Stimulated activated effector memory CD8-positive, alpha-beta T cell treated with anti-CD3 and anti-CD28 coated beads, Interleukin-12 subunit alpha, Interleukin-12 subunit beta, amount 100 ng/mL, for 72 hours (primary cell): Measurements from ENCODE around the gene ZNF74.

Source experiments
- ATAC-seq: fragments of 150-1000 bp; cut with Tn5 transposase; 2 replicates; pipeline ENCODE4 v1.10.0; 2021
- DNase-seq, 2 donors: peaks; one replicate each; pipeline ENCODE4 v3.0.0; 2021 to 2022; ENCODE audit warnings: low spot score in 2 of 2
- H3K27ac Mint-ChIP-seq: one replicate; pipeline ENCODE4 v1.8.0; 2022; ENCODE audit warnings: mild to moderate bottlenecking, mixed read lengths
- H3K36me3 Mint-ChIP-seq: one replicate; pipeline ENCODE4 v1.8.0; 2022; ENCODE audit warnings: mild to moderate bottlenecking, mixed read lengths
- H3K4me1 Mint-ChIP-seq: one replicate; pipeline ENCODE4 v1.8.0; 2022; ENCODE audit warnings: mixed read lengths
- H3K4me3 Mint-ChIP-seq: one replicate; pipeline ENCODE4 v1.8.0; 2022; ENCODE audit warnings: mild to moderate bottlenecking, mixed read lengths
- H3K9me3 Mint-ChIP-seq: one replicate; pipeline ENCODE4 v1.8.0; 2022; ENCODE audit warnings: mixed read lengths

Gene ZNF74

GRCh38 chr22:20418211-20418788, 24.3 kb downstream of the ZNF74 start:
- peak; percentile 64 to 81 for DNase-seq
- Mint-ChIP-seq H3K9me3 (no peaks in the 10 kb centered on the region), H3K4me3 (peak overlapping the region; percentile 52), H3K27ac (no peak overlapping the region), H3K4me1 (no peaks in the 10 kb centered on the region), H3K36me3 (peaks cover under 1% of the 10 kb centered on the region)
- peak; percentile 82 for ATAC-seq

GRCh38 chr22:20419664-20419951, 25.7 kb downstream of the ZNF74 start:
- ATAC-seq = no peak
- Mint-ChIP-seq H3K27ac (no peak overlapping the region), H3K4me1 (no peaks in the 10 kb centered on the region), H3K36me3 (peaks cover 5% of the 10 kb centered on the region), H3K4me3 (no peak overlapping the region), H3K9me3 (no peaks in the 10 kb centered on the region)
- no peak for DNase-seq

GRCh38 chr22:20420157-20420842, 26.3 kb downstream of the ZNF74 start:
- no peak overlapping the region for H3K27ac Mint-ChIP-seq
- no peaks in the 10 kb centered on the region for H3K4me1 Mint-ChIP-seq
- no peak overlapping the region for H3K4me3 Mint-ChIP-seq
- H3K9me3 Mint-ChIP-seq = no peaks in the 10 kb centered on the region
- ATAC-seq = no peak
- no peak for DNase-seq
- H3K36me3 Mint-ChIP-seq = peaks cover 5% of the 10 kb centered on the region

GRCh38 chr22:20421507-20421874, 27.5 kb downstream of the ZNF74 start:
- H3K4me3 Mint-ChIP-seq = no peak overlapping the region
- H3K36me3 Mint-ChIP-seq = peaks cover 5% of the 10 kb centered on the region
- ATAC-seq (no peak), DNase-seq (no peak)
- no peaks in the 10 kb centered on the region for H3K4me1 Mint-ChIP-seq
- H3K9me3 Mint-ChIP-seq = no peaks in the 10 kb centered on the region
- H3K27ac Mint-ChIP-seq = no peak overlapping the region

- no peak overlapping the region for H3K27ac Mint-ChIP-seq
- ATAC-seq (no peak), DNase-seq (no peak)
- peaks cover 4% of the 10 kb centered on the region for H3K4me1 Mint-ChIP-seq
- no peak overlapping the region for H3K4me3 Mint-ChIP-seq
- H3K36me3 Mint-ChIP-seq = peaks cover 5% of the 10 kb centered on the region
- H3K9me3 Mint-ChIP-seq = no peaks in the 10 kb centered on the region
Measured at GRCh38 chr22:20422271-20423007, 28.5 kb downstream of the ZNF74 start.

- H3K4me1 Mint-ChIP-seq = peaks cover 4% of the 10 kb centered on the region
- peak overlapping the region; percentile 54 for H3K27ac Mint-ChIP-seq
- no peak for DNase-seq
- ATAC-seq = no peak
- no peak overlapping the region for H3K4me3 Mint-ChIP-seq
- H3K9me3 Mint-ChIP-seq = no peaks in the 10 kb centered on the region
- peaks cover 5% of the 10 kb centered on the region for H3K36me3 Mint-ChIP-seq
Measured at GRCh38 chr22:20423008-20423905, 29.3 kb downstream of the ZNF74 start.

GRCh38 chr22:20423906-20424551, 30.1 kb downstream of the ZNF74 start:
- Mint-ChIP-seq H3K27ac (peak overlapping the region; percentile 54), H3K4me3 (peak overlapping the region; percentile 55), H3K4me1 (peaks cover 8% of the 10 kb centered on the region), H3K36me3 (peaks cover 5% of the 10 kb centered on the region), H3K9me3 (no peaks in the 10 kb centered on the region)
- no peak for DNase-seq
- no peak for ATAC-seq

- H3K9me3 Mint-ChIP-seq = no peaks in the 10 kb centered on the region
- no peak overlapping the region for H3K27ac Mint-ChIP-seq
- H3K4me3 Mint-ChIP-seq = peak overlapping the region; percentile 55
- ATAC-seq = no peak
- peaks cover 5% of the 10 kb centered on the region for H3K36me3 Mint-ChIP-seq
- peaks cover 11% of the 10 kb centered on the region for H3K4me1 Mint-ChIP-seq
- no peak for DNase-seq
Measured at GRCh38 chr22:20424568-20424931, 30.6 kb downstream of the ZNF74 start.

GRCh38 chr22:20424932-20425565, 31.1 kb downstream of the ZNF74 start:
- H3K4me3 Mint-ChIP-seq = peak overlapping the region; percentile 55
- peaks cover 5% of the 10 kb centered on the region for H3K36me3 Mint-ChIP-seq
- no peaks in the 10 kb centered on the region for H3K9me3 Mint-ChIP-seq
- peaks cover 11% of the 10 kb centered on the region for H3K4me1 Mint-ChIP-seq
- DNase-seq (no peak), ATAC-seq (no peak)
- H3K27ac Mint-ChIP-seq = no peak overlapping the region

GRCh38 chr22:20425566-20426258, 31.8 kb downstream of the ZNF74 start:
- peak overlapping the region; percentile 55 for H3K4me3 Mint-ChIP-seq
- H3K9me3 Mint-ChIP-seq = no peaks in the 10 kb centered on the region
- peaks cover 5% of the 10 kb centered on the region for H3K36me3 Mint-ChIP-seq
- no peak overlapping the region for H3K27ac Mint-ChIP-seq
- H3K4me1 Mint-ChIP-seq = peaks cover 11% of the 10 kb centered on the region
- DNase-seq (no peak), ATAC-seq (no peak)

- no peaks in the 10 kb centered on the region for H3K9me3 Mint-ChIP-seq
- H3K4me1 Mint-ChIP-seq = peaks cover 11% of the 10 kb centered on the region
- ATAC-seq (no peak), DNase-seq (no peak)
- H3K36me3 Mint-ChIP-seq = peaks cover 5% of the 10 kb centered on the region
- no peak overlapping the region for H3K27ac Mint-ChIP-seq
- H3K4me3 Mint-ChIP-seq = no peak overlapping the region
Measured at GRCh38 chr22:20426259-20426615, 32.3 kb downstream of the ZNF74 start.

- H3K4me1 Mint-ChIP-seq = peaks cover 18% of the 10 kb centered on the region
- peaks cover 5% of the 10 kb centered on the region for H3K36me3 Mint-ChIP-seq
- H3K27ac Mint-ChIP-seq = no peak overlapping the region
Measured at GRCh38 chr22:20427104-20427944, 33.4 kb downstream of the ZNF74 start.

GRCh38 chr22:20427945-20428417, 34.0 kb downstream of the ZNF74 start:
- no peak overlapping the region for H3K27ac Mint-ChIP-seq
- H3K4me1 Mint-ChIP-seq = peaks cover 18% of the 10 kb centered on the region
- DNase-seq = no peak
- no peaks in the 10 kb centered on the region for H3K9me3 Mint-ChIP-seq
- peaks cover 5% of the 10 kb centered on the region for H3K36me3 Mint-ChIP-seq
- no peak overlapping the region for H3K4me3 Mint-ChIP-seq
- ATAC-seq = no peak

More at GRCh38 chr22:20427104-20427944, 33.4 kb downstream of the ZNF74 start:
- no peak for DNase-seq
- Mint-ChIP-seq H3K4me3 (no peak overlapping the region), H3K9me3 (no peaks in the 10 kb centered on the region)
- no peak for ATAC-seq
